GM19351 (cell line): ENCODE data around the gene KLK15.

Experiments used
- ATAC-seq: cut with Tn5 transposase; IDR thresholded peaks from one replicate; pipeline ENCODE4 v1.9.1; 2021; ENCODE audit warnings: mild to moderate bottlenecking, moderate library complexity; ENCODE audit not compliant: unreplicated experiment

KLK15 gene

DNA sequence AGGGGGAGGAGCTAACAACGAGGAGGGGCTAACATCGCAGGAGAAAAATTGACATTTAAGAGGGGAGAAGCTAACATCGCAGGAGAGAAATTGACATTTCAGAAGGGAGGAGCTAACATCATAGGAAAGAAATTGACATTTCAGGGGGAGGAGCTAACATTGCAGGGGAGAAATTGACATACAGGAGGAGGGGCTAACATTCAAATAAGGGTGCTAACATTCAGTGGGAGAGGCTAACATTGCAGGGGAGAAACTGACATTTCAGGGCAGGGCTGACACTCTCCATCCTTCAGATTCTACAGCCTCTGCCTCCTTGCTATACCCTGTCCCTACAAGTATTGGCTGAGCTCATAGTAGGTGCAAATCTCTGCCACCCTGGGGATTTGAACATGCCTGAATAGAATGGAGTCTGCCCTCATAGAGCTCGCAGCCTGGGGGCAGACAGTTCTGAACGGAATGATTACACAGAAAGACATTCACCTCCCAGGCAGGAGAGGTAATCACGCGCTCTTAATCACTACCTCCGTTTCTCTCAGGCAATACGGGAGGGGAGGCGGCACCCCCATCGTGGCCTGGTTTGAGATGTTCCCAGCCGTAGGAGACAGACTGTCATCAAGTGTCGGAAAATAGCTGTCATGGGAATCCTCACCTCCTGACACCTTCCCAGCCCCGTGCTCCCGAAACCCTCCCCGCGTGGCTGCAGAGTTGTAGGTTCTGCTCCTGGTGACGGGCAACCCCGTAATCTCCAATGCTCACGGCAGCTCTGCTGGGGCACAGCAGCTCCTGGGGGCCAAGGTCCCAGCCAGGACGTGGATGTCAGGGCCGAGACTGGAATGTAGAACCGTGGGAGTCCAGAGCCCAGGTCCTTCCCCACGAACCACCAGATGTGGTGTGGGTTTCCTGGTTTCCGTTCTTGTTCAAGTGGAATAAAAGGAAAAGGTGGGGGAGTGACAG lies 53.6 kb downstream of the KLK15 start:
- no peak for ATAC-seq

GRCh38 chr19:50778906-50779430 lies 54.4 kb downstream of the KLK15 start:
- no peak for ATAC-seq

DNA sequence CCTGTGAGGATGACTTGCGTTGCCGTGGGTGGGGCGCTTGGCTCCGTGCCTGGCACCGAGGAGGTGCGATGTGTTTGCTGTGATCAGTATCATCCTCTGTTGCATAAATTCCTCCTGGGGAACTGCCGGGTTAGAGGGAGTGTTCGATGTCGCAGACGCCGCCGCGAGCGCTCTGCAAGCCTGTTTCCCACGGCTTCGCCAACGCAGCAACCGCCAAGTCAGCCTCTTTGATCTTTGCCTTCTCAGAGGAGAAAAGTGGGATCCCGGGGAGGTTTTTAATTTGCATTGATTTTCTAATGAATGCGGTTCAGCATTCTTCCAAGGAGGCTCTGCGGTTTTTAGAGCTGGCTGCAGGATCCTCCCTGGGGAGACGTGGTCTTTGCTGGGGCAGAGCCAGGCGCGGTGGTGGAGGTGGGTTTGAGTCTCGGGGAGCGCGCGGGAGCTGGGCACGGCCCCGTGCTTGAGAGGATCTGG lies 55.5 kb downstream of the KLK15 start:
- ATAC-seq = no peak

DNA sequence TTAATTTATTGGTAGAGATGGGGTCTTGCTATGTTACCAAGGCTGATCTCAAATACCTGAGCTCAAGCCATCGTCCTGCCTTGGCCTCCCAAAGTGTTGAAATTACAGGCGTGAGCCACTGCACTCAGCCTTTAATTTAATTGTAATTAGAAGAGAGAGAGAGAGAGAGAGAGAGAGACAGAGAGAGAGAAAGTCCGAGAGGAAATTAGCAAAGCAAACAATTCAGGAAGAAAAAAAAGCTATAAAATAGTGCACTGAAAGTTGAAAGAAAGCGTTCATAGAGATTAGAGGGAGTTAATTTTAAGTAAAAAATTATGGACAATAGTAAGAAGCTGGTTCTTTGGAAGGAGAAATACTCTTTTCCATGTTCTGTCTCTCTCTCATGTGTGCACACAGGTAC lies 56.1 kb downstream of the KLK15 start:
- no peak for ATAC-seq

DNA sequence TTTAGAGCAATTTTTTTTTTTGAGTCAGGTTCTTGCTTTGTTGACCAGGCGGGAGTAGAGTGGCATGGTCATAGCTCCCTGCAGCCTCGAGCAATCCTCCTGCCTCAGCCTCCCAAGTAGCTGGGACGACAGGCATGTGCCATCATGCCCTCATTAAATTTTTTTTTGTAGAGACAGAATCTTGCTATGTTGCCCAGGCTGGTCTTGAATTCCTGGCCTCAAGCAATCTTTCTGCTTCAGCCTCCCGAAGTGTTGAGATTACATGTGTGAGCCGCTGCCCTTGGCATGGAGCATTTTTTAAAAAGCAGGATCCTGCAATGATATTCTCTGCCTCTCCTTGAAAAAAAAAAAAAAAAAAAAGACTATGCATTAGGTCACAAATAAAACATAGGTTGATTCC lies 57.2 kb downstream of the KLK15 start:
- ATAC-seq = no peak
